Tibial nerve (tissue), 4 donors: ENCODE data around the gene CDHR1. TPM values are rescaled to one million over a fixed set of nuclear protein-coding genes. Genes with fewer than 3 reads are reported as not detected.

Source experiments
- DNase-seq, 2 donors: peaks; one replicate each; pipeline ENCODE4 v3.0.0-alpha.2; 2019; ENCODE audit warnings: low spot score in 2 of 2
- H3K27ac ChIP-seq, 4 donors: fragments of 200-600 bp; sonication (generic) in 3 of 4; one replicate each; pipeline ENCODE4 v1.5.1; 2017 to 2019; ENCODE audit warnings: mild to moderate bottlenecking in 1 of 4
- H3K27me3 ChIP-seq, 2 donors: fragments of 200-600 bp; sonication (generic) in 1 of 2; one replicate each; pipeline versions ENCODE4 v1.5.1 to v1.6.0; 2017 to 2019
- H3K36me3 ChIP-seq, 3 donors: fragments of 200-600 bp; sonication (generic); one replicate each; pipeline ENCODE4 v1.5.1; 2018 to 2019
- H3K4me1 ChIP-seq, 4 donors: fragments of 200-600 bp; sonication (generic) in 3 of 4; one replicate each; pipeline ENCODE4 v1.5.1; 2017 to 2019
- H3K4me3 ChIP-seq, 4 donors: fragments of 200-600 bp; sonication (generic) in 3 of 4; one replicate each; pipeline ENCODE4 v1.5.1; 2017 to 2019; ENCODE audit warnings: mild to moderate bottlenecking in 1 of 4, moderate library complexity in 1 of 4
- H3K9me3 ChIP-seq, 4 donors: fragments of 200-600 bp; sonication (generic) in 3 of 4; one replicate each; pipeline ENCODE4 v1.5.1; 2017 to 2019
- EP300 ChIP-seq, 2 donors: sonication (generic); formaldehyde crosslinking; IDR thresholded peaks; one replicate each; pipeline ENCODE4 v1.6.1; 2017; ENCODE audit warnings: antibody characterized with exemption in 2 of 2, mild to moderate bottlenecking in 1 of 2
- POLR2A ChIP-seq, 2 donors: fragments of 450-650 bp; IDR thresholded peaks; one replicate each; pipeline ENCODE4 v1.6.1; 2017; ENCODE audit warnings: antibody characterized with exemption in 2 of 2, mild to moderate bottlenecking in 2 of 2, moderate library complexity in 2 of 2
- WGBS, 2 donors: methylation state at CpG; one replicate each; pipeline ENCODE4 v1.1.5; 2018; 5-methylcytosine and 5-hydroxymethylcytosine counted together
- total RNA-seq, 4 donors: library from RNA; depleted of rRNA; stranded (reverse); fragments of >200 nt; gene quantifications; one replicate each; pipeline ENCODE4 v1.1.0, GENCODE V29; 2016
- TF ChIP-seq, protein P1 (sequence below), 5 experiments: fragments of 200-600 bp in 3 of 5; fragments of 450-650 bp in 2 of 5; sonication (generic) in 3 of 5; IDR thresholded peaks; one replicate each; pipeline ENCODE4 v1.5.1; 2016 to 2019; ENCODE audit warnings: antibody characterized with exemption in 5 of 5, mild to moderate bottlenecking in 3 of 5, moderate library complexity in 2 of 5

Gene CDHR1
- total RNA-seq, 4 donors from 2014 or later, result 0.30 to 1.0 (median 0.44) TPM; not detected in 1

GRCh38 chr10:84244651-84245270 is 50.4 kb downstream of the CDHR1 start, which contains the start of gene RGR:
TSS of gene RGR (plus strand) at chr10:84245053. CDS start at chr10:84245091, 38 bp downstream.
- H3K27ac ChIP-seq, result peak within 1 kb of the TSS; percentile 60 to 84 (median 70)

GRCh38 chr10:84247496-84247895 is 53.2 kb downstream of the CDHR1 start:
- no peak for DNase-seq
- Histone ChIP-seq H3K27ac (peak overlapping the region in 1 of 4 donors; percentile 8), H3K9me3 (peaks cover 0 to 7% (median 0%) of the 10 kb centered on the region in 4 donors), H3K4me1 (peaks cover 0 to 27% (median 0%) of the 10 kb centered on the region in 4 donors), H3K36me3 (peaks cover 0 to 6% (median 0%) of the 10 kb centered on the region in 3 donors), H3K27me3 (no peaks in the 10 kb centered on the region), H3K4me3 (no peak overlapping the region)
- WGBS, 2 donors, result 78 to 80% methylated on average over 6 of the region's 6 CpGs
- TF ChIP-seq EP300 (IDR thresholded peaks at IDR 0.05) (no peak), POLR2A (IDR thresholded peaks at IDR 0.05) (no peak)
- TF ChIP-seq, protein P1, sequence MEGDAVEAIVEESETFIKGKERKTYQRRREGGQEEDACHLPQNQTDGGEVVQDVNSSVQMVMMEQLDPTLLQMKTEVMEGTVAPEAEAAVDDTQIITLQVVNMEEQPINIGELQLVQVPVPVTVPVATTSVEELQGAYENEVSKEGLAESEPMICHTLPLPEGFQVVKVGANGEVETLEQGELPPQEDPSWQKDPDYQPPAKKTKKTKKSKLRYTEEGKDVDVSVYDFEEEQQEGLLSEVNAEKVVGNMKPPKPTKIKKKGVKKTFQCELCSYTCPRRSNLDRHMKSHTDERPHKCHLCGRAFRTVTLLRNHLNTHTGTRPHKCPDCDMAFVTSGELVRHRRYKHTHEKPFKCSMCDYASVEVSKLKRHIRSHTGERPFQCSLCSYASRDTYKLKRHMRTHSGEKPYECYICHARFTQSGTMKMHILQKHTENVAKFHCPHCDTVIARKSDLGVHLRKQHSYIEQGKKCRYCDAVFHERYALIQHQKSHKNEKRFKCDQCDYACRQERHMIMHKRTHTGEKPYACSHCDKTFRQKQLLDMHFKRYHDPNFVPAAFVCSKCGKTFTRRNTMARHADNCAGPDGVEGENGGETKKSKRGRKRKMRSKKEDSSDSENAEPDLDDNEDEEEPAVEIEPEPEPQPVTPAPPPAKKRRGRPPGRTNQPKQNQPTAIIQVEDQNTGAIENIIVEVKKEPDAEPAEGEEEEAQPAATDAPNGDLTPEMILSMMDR (IDR thresholded peaks at IDR 0.05), result no peak

More at GRCh38 chr10:84244651-84245270, 50.4 kb downstream of the CDHR1 start, which contains the start of gene RGR:
- H3K27me3 ChIP-seq, result no peaks in the 10 kb centered on the region
- peak; percentile 26 to 33 for DNase-seq
- WGBS, 2 donors, result 20 to 30% methylated on average over 9 of the region's 9 CpGs
- no peaks in the 10 kb centered on the region for H3K9me3 ChIP-seq
- H3K36me3 ChIP-seq, result no peaks in the 10 kb centered on the region
- TF ChIP-seq, protein P1 (IDR thresholded peaks at IDR 0.05), result no peak
- TF ChIP-seq EP300 (IDR thresholded peaks at IDR 0.05), result peak; percentile 34 to 90
- TF ChIP-seq POLR2A (IDR thresholded peaks at IDR 0.05), result peak in 1 of 2 donors; percentile 22
- H3K4me3 ChIP-seq, result peak within 1 kb of the TSS in 1 of 4 donors; percentile 19
- H3K4me1 ChIP-seq, result peaks cover 0 to 27% (median 0%) of the 10 kb centered on the region in 4 donors

- DNase-seq, result no peak
- peaks cover 0 to 20% (median 0%) of the 10 kb centered on the region in 4 donors for H3K4me1 ChIP-seq
- peaks cover 0 to 7% (median 0%) of the 10 kb centered on the region in 4 donors for H3K9me3 ChIP-seq
- peaks cover 0 to 6% (median 0%) of the 10 kb centered on the region in 3 donors for H3K36me3 ChIP-seq
- H3K27ac ChIP-seq, result no peak overlapping the region
- H3K27me3 ChIP-seq, result no peaks in the 10 kb centered on the region
- no peak overlapping the region for H3K4me3 ChIP-seq
- no peak for TF ChIP-seq EP300 (IDR thresholded peaks at IDR 0.05)
- TF ChIP-seq, protein P1 (IDR thresholded peaks at IDR 0.05), result no peak
- no peak for TF ChIP-seq POLR2A (IDR thresholded peaks at IDR 0.05)
- 62 to 82% methylated on average over 12 of the region's 12 CpGs for WGBS, 2 donors
Measured at GRCh38 chr10:84248794-84249193, 54.5 kb downstream of the CDHR1 start.

GRCh38 chr10:84254552-84255478 is 60.5 kb downstream of the CDHR1 start:
- H3K4me3 ChIP-seq, result no peak overlapping the region
- TF ChIP-seq, protein P1 (IDR thresholded peaks at IDR 0.05), result no peak
- TF ChIP-seq POLR2A (IDR thresholded peaks at IDR 0.05) (no peak), EP300 (IDR thresholded peaks at IDR 0.05) (no peak)
- WGBS, 2 donors, result 55 to 62% methylated on average over 10 of the region's 10 CpGs
- H3K27ac ChIP-seq, result no peak overlapping the region
- H3K27me3 ChIP-seq, result no peaks in the 10 kb centered on the region
- H3K9me3 ChIP-seq, result peaks cover 0 to 7% (median 0%) of the 10 kb centered on the region in 4 donors
- H3K36me3 ChIP-seq, result peaks cover 0 to 6% (median 0%) of the 10 kb centered on the region in 3 donors
- peaks cover 0 to 9% (median 0%) of the 10 kb centered on the region in 4 donors for H3K4me1 ChIP-seq
- DNase-seq, result no peak
